DND-41 (cell line): ENCODE measurements around the gene ATG9A.

Experiments
- CTCF ChIP-seq: IDR thresholded peaks from 2 replicates; pipeline ENCODE4 v1.5.1; 2012; ENCODE audit warnings: borderline replicate concordance, low read length, moderate library complexity, mild to moderate bottlenecking; ENCODE audit not compliant: poor library complexity, severe bottlenecking; ENCODE audit errors: extremely low read depth
- EZH2 ChIP-seq: IDR thresholded peaks from 3 replicates; pipeline ENCODE4 v1.6.1; 2012; ENCODE audit warnings: borderline replicate concordance, low read depth, mild to moderate bottlenecking, moderate library complexity, low read length, inconsistent platforms; ENCODE audit not compliant: severe bottlenecking

- TF ChIP-seq EZH2 = peak; percentile 96
- no peak for TF ChIP-seq CTCF
These were observed 23.7 kb upstream of the ATG9A start, which contains the start of gene TUBA4B for GRCh38 chr2:219252900-219253752.
